ENCODE measurements around the gene CHTOP.

DNA sequence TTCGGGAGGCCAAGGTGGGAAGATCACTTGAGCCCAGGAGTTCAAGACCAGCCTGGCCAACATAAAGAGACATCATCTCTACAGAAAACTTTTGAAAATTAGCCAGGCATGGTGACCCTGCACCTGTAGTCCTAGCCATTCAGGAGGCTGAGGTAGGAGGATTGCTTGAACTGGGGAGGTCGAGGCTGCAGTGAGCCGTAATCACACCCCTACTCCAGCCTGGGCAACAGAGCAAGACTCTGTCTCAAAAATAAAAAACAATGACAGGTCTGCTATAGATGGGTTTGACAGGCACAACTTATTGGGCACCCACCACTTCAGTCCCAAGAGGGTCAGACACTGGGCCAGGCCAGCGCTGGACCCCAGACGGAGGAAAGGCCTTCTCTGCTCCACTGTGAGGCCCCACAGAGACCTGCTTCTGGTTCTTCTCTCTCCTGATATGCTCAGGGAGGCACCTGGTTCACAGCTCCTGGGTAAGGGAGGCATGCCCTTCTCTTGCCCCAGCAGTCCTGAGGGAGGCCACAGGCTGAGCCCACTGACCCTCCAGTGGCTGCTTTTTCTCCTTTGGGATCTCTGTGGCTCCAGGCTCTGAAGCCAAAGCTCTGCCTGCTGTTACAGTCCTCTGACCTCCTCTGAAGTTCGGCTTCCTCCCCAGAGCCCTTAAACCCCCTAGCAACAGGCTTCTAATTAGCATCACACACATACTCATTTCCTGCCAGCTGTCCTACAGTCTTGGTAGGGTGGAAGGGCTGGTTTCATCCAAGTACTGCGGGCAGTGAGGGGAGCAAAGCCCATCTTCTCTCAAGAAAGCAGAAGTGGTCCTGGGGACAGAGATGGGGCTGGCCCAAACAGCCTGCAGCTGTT, 35.3 kb upstream of the CHTOP start:
- TF ChIP-seq POLR2A (IDR thresholded peaks at IDR 0.05; ENCODE audit: low read depth, low read length) (peak; percentile 68; the same call in 1 of the 2 replicates), POLR2AphosphoS5 (IDR thresholded peaks at IDR 0.05; ENCODE audit: low read depth, low read length) (peak; percentile 49), TAF1 (IDR thresholded peaks at IDR 0.05; ENCODE audit: borderline replicate concordance, low read depth, low read length) (no peak)

Data from GM12892 (cell line).